ENCODE results near the gene COL11A1.
"Not testable (repeated sequence)": the region's sequence is repeated elsewhere in the genome, so short reads cannot be mapped to it uniquely, and the experiment has no call there.

COL11A1 gene

GRCh38 chr1:103075316-103076000, 32.9 kb downstream of the COL11A1 start:
- no peak for DNase-seq (ENCODE audit: low spot score)

DNA sequence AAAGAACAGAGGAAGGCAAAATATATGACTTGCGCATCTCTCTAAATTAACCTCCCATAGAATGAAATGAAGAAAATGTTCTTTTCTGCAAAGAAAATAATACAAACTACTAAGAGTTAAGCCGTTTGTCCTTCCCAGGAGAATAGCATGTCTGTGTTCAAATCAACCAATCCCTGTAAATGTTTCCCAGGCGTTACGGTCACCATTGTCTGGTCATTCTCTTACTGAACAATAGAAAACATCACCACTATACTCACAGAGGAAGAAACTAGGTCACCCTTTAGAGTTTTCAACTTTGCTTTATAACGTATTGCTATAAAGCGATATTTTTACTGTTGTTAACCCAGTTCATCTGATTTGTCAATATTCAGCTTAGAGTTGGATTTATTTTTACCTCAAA, 34.1 kb downstream of the COL11A1 start:
- DNase-seq (ENCODE audit: low spot score), result no peak

DNA sequence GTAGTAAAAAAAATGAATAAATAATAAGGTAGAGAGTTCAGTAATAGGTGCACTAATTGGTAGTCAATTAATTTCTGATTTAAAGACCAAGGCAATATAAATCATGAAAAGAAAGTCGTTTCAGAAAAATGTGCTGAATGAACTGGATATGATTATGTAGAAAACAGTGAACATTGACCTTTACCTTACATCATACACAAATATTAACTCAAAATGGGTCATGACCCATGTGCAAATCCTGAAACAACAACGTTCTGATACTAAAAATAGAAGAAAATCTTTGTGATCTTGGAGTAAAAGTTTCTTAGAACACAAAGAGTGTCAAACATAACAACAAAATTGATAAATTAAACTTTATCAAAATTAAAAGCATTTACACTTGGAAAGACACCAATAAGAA, 39.1 kb downstream of the COL11A1 start:
- no peak for DNase-seq (ENCODE audit: low spot score)

GRCh38 chr1:103063921-103064320, 44.4 kb downstream of the COL11A1 start:
- DNase-seq (ENCODE audit: low spot score), result no peak

DNA sequence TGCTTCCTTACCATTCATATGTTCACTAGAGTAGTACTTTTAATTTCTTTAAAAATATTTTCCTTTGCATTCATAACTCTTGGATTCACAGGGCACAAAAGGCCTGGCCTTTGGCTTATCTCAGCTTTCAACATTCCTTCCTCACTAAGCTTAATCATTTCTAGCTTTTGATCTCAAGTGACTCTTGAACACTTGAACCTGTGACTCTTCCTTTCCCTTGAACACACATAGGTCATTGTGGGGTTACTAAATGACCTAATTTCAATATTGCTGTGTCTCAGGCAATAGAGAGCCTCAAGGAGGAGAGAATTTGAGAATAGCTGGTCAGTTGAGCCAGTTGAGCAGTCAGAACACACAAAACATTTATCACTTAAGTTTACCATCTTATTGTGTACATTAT, 49.9 kb downstream of the COL11A1 start:
- DNase-seq (ENCODE audit: low spot score), result no peak

DNA sequence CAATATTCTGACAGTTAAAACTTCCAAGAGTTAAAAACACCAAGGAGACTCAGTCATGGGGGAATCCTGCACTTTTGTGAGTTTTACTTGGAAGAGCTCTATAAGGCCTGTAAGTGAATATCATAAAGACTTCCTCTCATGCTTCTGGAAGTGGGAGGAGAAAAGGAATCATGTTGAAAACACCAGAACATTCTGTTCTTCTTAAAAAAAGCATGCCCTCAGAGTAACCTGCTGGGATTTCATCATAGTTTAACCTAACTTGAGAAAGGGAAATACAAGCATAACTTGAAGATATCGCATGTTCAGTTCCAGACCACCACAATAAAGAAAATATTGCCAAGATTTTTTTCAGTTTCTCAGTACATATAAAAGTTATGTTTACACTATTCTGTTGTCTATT, 51.9 kb downstream of the COL11A1 start:
- no peak for DNase-seq (ENCODE audit: low spot score)

GRCh38 chr1:103028110-103028509, 80.2 kb downstream of the COL11A1 start:
- not testable (repeated sequence) for DNase-seq (ENCODE audit: low spot score)

GRCh38 chr1:103025858-103026409, 82.4 kb downstream of the COL11A1 start:
- DNase-seq (ENCODE audit: low spot score), result no peak

DNA sequence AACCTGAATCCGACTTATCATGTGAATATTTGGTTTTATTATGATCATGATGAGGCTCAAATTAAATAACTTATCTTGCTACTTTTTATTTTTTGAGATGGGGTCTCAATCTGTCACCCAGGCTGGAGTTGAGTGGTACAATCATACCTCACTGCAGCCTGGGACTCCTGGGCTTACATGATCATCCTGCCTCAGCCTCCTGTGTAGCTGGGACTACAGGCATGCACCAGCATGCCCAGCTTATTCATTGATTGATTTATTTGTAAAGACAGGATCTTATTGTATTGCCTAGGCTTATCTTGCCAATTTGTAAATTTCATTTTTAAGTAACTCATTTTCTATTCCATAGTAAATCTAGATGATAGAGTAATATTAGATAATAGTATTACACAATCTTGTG, 84.3 kb downstream of the COL11A1 start:
- no peak for DNase-seq (ENCODE audit: low spot score)

DNA sequence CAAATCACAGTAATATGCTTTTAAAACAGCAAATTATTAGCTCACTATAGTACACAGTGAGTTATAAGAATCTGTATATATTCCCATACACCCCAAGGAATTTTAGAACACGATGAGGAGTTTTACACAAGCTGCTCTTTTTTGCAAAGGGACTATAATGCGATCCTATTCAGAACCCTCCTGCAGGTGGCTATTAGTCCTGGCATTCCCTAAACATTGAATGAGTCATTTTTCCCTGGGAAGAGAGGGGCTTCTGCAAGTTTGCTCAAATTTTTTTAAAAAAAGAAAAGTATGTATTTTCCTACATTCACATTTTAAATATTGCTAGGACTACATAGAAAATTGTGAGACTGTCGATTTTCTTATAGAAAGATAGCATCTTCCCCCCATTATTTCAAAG, 106.3 kb downstream of the COL11A1 start:
- no peak for DNase-seq (ENCODE audit: low spot score)

DNA sequence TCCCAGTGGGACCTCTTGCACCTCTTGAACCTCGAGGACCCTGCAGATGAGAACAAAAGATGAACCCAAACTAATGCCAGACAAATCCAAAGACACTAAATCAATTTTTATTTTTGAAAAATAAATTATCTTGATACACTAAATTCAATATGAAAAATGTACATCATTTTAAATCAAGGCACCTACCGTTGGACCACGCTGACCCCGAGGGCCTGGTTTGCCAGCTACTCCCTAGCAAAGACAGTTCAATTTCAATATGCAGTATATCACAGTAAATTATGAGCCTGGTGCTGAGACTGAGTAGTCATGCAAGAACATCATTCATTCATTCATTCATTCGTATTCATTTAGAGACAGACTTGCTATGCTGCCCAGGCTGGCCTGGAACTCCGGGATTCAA, 129.4 kb downstream of the COL11A1 start:
- no peak for DNase-seq (ENCODE audit: low spot score)

DNA sequence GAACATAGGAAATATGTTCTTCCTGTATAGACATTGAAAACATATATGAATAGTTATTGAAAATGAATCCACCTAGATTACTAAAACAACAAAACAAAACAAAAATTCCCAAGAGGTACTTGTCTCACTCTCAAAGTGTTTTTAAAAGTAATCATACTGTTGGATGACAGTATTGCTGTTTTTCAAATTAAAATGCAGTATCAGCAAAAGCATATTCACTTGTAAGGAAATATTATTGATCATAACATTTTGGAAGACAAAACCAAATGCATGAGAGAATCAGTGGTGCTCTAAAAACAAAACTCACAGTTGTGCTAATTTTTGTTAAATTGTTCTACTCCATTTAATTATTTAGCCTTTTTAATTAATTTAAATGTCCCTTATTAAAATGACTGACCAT, 131.0 kb downstream of the COL11A1 start:
- no peak for DNase-seq (ENCODE audit: low spot score)

- peak; percentile 52 for DNase-seq (ENCODE audit: low spot score)
Observed at GRCh38 chr1:102970496-102971078, 137.7 kb downstream of the COL11A1 start.

DNA sequence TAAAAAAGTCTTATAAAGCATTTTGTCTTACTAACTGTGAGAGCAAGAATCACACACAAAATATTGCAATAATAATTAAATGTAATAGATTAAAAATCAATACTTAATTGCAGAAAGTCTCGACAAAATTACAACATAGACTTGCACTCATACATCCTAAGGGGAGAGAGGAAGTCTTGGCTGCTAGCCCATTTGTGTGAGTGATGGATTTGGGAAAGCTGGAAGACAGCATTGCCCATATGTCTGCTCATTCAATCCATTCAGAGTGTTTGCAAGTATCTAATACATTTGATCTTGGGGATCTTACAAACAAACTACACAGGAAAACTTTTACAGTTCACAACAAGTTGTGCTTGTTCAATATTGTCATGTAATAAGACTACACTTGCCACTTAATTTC, 140.5 kb downstream of the COL11A1 start:
- no peak for DNase-seq (ENCODE audit: low spot score)

DNA sequence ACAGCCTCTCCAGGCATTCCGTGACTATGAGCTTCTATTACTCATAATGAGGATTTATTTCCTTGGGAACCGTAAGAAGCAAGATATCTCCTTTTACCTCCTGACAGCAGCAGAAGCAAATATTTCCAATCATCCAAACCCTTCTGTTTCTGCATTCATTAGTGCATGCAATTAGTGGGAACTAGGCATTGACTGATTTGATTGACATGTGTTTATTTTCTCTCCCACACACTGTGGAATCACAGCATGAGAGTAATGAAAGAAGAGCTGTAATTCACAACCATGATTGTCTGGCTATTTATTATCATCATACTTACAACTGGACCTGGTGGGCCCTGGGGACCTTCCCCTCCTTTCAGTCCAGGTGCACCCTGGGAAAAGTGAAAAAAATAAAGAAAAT, 146.8 kb downstream of the COL11A1 start:
- no peak for DNase-seq (ENCODE audit: low spot score)

GRCh38 chr1:102954576-102954975, 153.7 kb downstream of the COL11A1 start:
- DNase-seq (ENCODE audit: low spot score), result no peak

DNA sequence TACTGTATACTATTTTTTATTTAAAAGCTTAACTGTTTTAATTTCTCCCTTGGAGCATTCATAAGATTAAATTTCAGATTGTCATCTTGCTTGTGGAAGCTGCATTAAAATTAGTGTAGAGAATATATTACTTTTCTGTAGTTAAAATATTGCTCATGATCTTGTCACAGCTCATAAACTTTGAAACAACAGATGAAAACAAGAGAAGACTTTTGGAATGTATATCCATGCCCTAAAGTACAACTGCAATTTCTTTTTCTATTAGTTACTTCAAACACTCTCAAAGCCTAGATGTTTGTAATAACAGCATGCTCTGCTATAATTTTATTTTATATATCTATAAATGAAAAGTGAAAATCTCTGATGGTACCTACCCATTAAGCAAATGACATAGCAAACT, 155.9 kb downstream of the COL11A1 start:
- DNase-seq (ENCODE audit: low spot score), result no peak

- no peak for DNase-seq (ENCODE audit: low spot score)
Observed at GRCh38 chr1:102942324-102942723, 166.0 kb downstream of the COL11A1 start.

GRCh38 chr1:102941366-102941947, 166.9 kb downstream of the COL11A1 start:
- no peak for DNase-seq (ENCODE audit: low spot score)

DNA sequence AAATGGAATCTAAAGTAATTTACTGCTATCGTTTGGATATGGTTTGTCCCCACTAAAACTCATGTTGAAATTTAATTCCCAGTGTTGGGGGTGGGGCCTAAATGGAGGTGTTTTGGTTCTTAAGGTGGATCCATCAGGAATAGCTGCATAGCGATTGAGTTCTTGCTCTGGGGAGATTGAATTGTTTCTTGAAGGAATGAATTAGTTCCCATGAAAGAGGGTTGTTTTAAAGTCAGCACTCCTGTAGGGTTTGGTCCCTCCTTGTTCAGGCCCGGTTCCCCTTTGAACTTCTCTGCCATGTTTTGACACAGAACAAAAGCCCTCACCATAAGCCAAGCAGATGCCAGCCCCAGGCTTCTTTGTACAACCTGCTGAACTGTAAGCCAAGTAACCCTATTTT, 170.9 kb downstream of the COL11A1 start:
- DNase-seq (ENCODE audit: low spot score), result no peak

DNA sequence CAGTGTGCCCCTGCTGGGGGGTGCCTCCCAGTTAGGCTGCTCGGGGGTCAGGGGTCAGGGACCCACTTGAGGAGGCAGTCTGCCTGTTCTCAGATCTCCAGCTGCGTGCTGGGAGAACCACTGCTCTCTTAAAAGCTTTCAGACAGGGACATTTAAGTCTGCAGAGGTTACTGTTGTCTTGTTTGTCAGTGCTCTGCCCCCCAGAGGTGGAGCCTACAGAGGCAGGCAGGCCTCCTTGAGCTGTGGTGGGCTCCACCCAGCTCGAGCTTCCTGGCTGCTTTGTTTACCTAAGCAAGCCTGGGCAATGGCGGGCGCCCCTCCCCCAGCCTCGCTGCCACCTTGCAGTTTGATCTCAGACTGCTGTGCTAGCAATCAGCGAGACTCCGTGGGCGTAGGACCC, 175.0 kb downstream of the COL11A1 start:
- not testable (repeated sequence) for DNase-seq (ENCODE audit: low spot score)

DNA sequence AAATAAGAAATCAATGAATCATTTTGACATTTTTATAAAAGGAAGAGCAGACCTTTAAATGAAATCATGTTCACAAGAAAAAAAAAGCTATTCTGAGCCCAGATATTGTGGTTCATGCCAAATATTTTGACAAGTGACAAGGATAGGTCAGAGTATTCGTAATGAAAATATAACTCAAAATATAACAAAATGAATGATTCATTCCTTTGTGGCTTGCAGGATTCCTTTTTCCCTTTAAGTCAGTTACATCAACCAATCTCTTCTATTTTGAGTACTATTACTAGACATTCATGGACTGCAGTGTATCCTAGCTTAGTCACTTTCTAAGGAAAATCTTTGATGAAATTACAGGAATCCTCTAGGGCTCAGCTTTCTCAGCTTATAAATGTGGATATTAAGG, 188.7 kb downstream of the COL11A1 start:
- peak; percentile 41 for DNase-seq (ENCODE audit: low spot score)

- DNase-seq (ENCODE audit: low spot score), result no peak
Observed at GRCh38 chr1:102901996-102902395, 206.3 kb downstream of the COL11A1 start.
